ENCODE measurements around the gene U2AF2. TPM values are rescaled to one million over a fixed set of nuclear protein-coding genes. Genes with fewer than 3 reads are reported as not detected.

Gene U2AF2
- total and polyA plus RNA-seq, 9 of the 15 experiments (the other 6 are each of a cell fraction or from before 2014, with no cell fraction given): 3.0 to 331 (median 157) TPM

- TF ChIP-seq AFF4 (CRISPR knock-in tag; IDR thresholded peaks at IDR 0.05) (no peak), ZNF12 (CRISPR knock-in tag; IDR thresholded peaks at IDR 0.05) (peak; percentile 21; the same call in 1 of the 2 replicates), ZNF586 (CRISPR knock-in tag; conservative IDR thresholded peaks at IDR 0.05) (no peak), ZHX1 (conservative IDR thresholded peaks at IDR 0.05; ENCODE audit: low read length) (no peak), MAZ (CRISPR knock-in tag; conservative IDR thresholded peaks at IDR 0.05 in 1 of 2, IDR thresholded peaks at IDR 0.05 in 1 of 2) (peak; percentile 97), ZNF3 (CRISPR knock-in tag; IDR thresholded peaks at IDR 0.05) (no peak), ZFP30 (CRISPR knock-in tag; IDR thresholded peaks at IDR 0.05; ENCODE audit: borderline replicate concordance) (no peak), HCFC1 (IDR thresholded peaks at IDR 0.05; ENCODE audit: low read depth, low read length) (peak; percentile 25; the same call in 1 of the 2 replicates), KAT2B (IDR thresholded peaks at IDR 0.05; ENCODE audit: low read depth, low read length) (no peak), L3MBTL2 (IDR thresholded peaks at IDR 0.05) (0 out of 2 replicates have a peak, but pooled peaks have one; percentile 35), ZNF277 (CRISPR knock-in tag; IDR thresholded peaks at IDR 0.05; ENCODE audit: borderline replicate concordance) (no peak), CHD1 (IDR thresholded peaks at IDR 0.05; ENCODE audit: low read length) (no peak), MXI1 (IDR thresholded peaks at IDR 0.05; ENCODE audit: low read depth, low read length) (no peak), ETV6 (IDR thresholded peaks at IDR 0.05; ENCODE audit: borderline replicate concordance in 1 of 2, low read depth in 2 of 2, low read length in 1 of 2) (no peak), ETV6 (CRISPR knock-in tag; IDR thresholded peaks at IDR 0.05; ENCODE audit: borderline replicate concordance) (no peak; the same call in 1 of the 2 replicates), GATAD2A (IDR thresholded peaks at IDR 0.05) (peak; percentile 92), SETDB1 (IDR thresholded peaks at IDR 0.05; ENCODE audit: low read length) (no peak)
Observed at GRCh38 chr19:55647732-55648584, 6.9 kb upstream of the U2AF2 start, which contains the start of gene CCDC106 (continued).

All from K562 (cell line).